Endothelial cell of hepatic sinusoid (primary cell): ENCODE results near the gene NFE2L1.
"Not testable (repeated sequence)": the region's sequence is repeated elsewhere in the genome, so short reads cannot be mapped to it uniquely, and the experiment has no call there.

ENCODE experiments used
- in situ Hi-C: cut with HindIII; loops from 2 replicates; pipeline ENCODE4 v1.10.0; 2017; ENCODE audit warnings: low sequenced_read_pairs

The NFE2L1 gene

GRCh38 chr17:48066656-48067055 lies 18.5 kb downstream of the NFE2L1 start:
- in situ Hi-C loops: no loop called here

- in situ Hi-C loops: no loop called here
Observed at GRCh38 chr17:48067245-48067644, 19.1 kb downstream of the NFE2L1 start.

- in situ Hi-C loops: not testable (repeated sequence)
Observed at GRCh38 chr17:48067808-48068207, 19.6 kb downstream of the NFE2L1 start.

- in situ Hi-C loops: no loop called here
Observed at GRCh38 chr17:48068491-48068961, 20.4 kb downstream of the NFE2L1 start.

- in situ Hi-C loops: no loop called here
Observed at GRCh38 chr17:48070195-48070594, 22.0 kb downstream of the NFE2L1 start.

GRCh38 chr17:48071654-48072053 lies 23.5 kb downstream of the NFE2L1 start:
- in situ Hi-C loops: no loop called here

GRCh38 chr17:48072811-48073210 lies 24.7 kb downstream of the NFE2L1 start:
- in situ Hi-C loops: not testable (repeated sequence)

- in situ Hi-C loops: not testable (repeated sequence)
Observed at GRCh38 chr17:48073566-48074094, 25.5 kb downstream of the NFE2L1 start.

- in situ Hi-C loops: no loop called here
Observed at GRCh38 chr17:48074322-48075081, 26.3 kb downstream of the NFE2L1 start.

GRCh38 chr17:48077152-48077551 lies 29.0 kb downstream of the NFE2L1 start:
- in situ Hi-C loops: not testable (repeated sequence)

- in situ Hi-C loops: loop anchor here (5.0 kb wide), 2 partner anchors 50 to 55 kb away; no protein-coding TSS in a partner anchor
Observed at GRCh38 chr17:48081858-48082257, 33.7 kb downstream of the NFE2L1 start.

GRCh38 chr17:48084932-48085331 lies 36.8 kb downstream of the NFE2L1 start:
- in situ Hi-C loops: loop anchor here (5.0 kb wide), 2 partner anchors 52 to 53 kb away; no protein-coding TSS in a partner anchor

GRCh38 chr17:48093341-48094045 lies 45.3 kb downstream of the NFE2L1 start:
- in situ Hi-C loops: no loop called here

GRCh38 chr17:48095611-48096010 lies 47.5 kb downstream of the NFE2L1 start:
- in situ Hi-C loops: no loop called here

GRCh38 chr17:48100160-48100559 lies 52.0 kb downstream of the NFE2L1 start:
- in situ Hi-C loops: no loop called here

GRCh38 chr17:48100591-48101011 lies 52.4 kb downstream of the NFE2L1 start:
- in situ Hi-C loops: no loop called here

GRCh38 chr17:48101012-48101720 lies 53.0 kb downstream of the NFE2L1 start, which contains the start of gene CBX1:
Gene CBX1 (minus strand): TSS chr17:48101478. CDS start chr17:48077004, 24,474 bp downstream.
- in situ Hi-C loops: no loop called here

GRCh38 chr17:48102043-48102750 lies 54.0 kb downstream of the NFE2L1 start:
- in situ Hi-C loops: no loop called here

- in situ Hi-C loops: no loop called here
Observed at GRCh38 chr17:48102798-48103715, 54.9 kb downstream of the NFE2L1 start.
